Stimulated activated CD4-positive, alpha-beta T cell treated with anti-CD3 and anti-CD28 coated beads, Interleukin-15, amount 100 ng/mL, for 1 hour (primary cell): ENCODE measurements around the gene HNRNPU.

Source experiments
- DNase-seq, 2 donors: peaks; one replicate each; pipeline ENCODE4 v3.0.0-alpha.2; 2020; ENCODE audit warnings: low read depth in 1 of 2, low spot score in 1 of 2

The HNRNPU gene

GRCh38 chr1:244864253-244865027, at the start of gene HNRNPU:
TSS of gene HNRNPU (minus strand) at chr1:244864543. CDS start at chr1:244864307, 236 bp downstream.
- peak; percentile 93 to 98 for DNase-seq

DNA sequence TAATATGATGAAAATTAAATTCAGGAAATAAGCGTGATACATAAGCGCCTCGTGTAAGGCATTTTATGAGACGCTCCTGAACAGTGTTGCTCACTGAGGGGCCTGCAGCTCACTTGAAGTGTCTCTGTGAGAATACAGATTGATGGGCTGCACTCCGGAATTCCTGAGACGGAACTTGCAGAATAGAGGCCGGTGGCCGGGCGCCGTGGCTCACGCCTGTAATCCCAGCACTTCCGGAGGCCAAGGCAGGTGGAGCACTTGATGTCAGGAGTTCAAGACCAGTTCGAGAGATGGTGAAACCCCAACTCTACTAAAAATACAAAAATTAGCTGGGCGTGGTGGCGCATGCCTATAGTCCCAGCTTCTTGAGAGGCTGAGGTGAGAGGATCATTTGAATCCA, 49.5 kb upstream of the HNRNPU start:
- no peak for DNase-seq

DNA sequence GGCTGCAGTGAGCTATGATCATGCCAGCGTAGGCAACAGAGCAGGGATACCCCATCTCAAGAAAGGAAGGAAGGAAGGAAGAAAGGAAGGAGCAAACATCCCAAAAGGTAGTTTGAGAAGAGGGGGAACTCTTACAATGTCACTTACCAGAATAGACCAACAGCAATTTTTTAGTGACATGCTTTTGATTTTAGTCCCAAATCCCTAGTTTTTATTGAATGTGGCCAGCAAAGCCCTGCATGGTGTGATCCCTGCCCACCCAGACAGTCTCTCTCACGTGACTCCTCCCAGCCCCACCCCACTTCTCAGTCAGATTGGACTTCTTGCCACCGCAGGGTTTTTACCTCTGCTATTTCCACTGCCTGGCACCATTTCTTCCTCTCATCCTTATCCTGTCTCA, 39.8 kb upstream of the HNRNPU start:
- DNase-seq, result no peak

DNA sequence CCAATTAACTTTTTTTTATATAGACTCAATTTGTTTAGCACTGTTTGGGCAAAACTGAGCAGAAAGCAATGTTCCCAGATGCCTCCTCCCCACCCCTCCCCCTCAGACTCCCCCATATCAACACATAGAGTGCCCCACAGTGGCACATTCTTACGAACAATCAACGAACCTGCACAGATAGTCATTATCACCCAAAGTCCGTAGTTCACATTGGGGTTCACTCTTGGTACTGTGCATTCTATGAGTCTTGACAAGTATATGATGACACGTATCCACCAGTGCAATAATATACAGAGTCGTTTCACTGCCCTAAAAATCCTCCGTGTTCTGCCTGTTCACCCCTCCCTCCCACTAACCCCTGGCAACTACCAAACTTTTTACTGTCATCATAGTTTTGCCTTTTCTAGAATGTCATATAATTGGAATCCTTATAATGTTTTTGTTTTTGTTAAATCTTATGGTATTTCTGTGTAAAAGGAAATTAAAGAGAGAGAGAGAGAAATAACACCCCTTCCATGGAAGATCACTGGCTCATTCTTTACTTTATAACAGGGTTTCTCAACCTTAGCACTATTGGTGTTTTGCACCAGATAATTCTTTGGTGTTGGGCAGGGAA, 37.2 kb upstream of the HNRNPU start:
- no peak for DNase-seq

- no peak for DNase-seq
These were observed 33.3 kb upstream of the HNRNPU start for GRCh38 chr1:244897476-244898254.

DNA sequence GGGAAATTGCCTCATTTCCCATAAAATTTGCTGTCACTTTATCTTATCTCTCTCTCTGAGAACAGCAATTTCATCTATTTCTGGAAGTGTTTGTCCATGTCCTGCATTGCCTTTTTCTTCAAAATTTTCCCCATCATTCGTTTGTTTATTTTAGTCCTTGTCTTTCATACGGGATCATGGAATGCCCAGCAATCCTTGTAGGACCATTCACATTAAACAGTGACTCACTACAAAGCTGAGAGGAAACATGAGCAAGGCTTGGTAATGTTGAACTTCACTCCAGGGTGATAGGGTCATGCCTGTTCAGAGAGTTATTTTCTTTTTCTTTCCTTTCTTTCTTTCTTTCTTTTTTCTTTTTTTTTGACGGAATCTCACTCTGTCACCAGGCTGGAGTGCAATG, 32.2 kb upstream of the HNRNPU start:
- DNase-seq, result no peak

DNA sequence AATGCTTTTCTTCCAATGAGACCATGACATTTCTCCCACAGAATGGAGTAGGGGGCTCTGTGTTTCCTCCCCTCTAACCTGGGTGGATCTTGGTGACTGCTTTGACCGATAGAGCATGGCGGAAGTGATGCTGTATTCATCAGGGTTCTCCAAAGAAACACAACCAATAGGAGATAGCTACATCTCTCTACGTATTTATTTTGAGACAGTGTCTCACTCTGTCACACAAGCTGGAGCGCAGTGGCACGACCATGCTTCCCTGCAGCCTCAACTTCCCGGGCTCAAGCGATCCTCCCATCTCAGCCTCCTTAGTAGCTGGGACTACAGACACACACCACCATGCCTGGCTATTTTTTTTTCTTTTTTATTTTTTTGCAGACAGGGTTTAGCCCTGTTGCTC, 29.5 kb upstream of the HNRNPU start:
- DNase-seq, result no peak

DNA sequence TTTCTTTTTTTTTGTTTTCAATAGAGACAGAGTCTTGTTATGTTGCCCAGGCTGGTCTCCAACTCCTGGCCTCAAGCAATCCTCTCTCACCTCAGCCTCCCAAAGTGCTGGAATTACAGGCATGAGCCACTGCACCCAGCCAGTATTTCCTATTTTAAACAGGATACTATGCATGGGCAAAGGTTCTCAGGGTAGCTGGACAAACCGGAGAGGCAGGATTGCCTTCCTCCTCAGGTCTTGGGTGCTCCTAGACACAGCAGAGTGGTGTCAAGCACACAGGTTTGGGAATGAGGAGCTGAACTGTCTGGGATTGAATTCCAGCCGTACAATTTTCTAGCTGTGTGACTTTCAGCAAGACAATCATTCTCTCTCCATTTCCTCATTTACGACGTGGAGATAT, 22.9 kb upstream of the HNRNPU start:
- DNase-seq, result no peak

- DNase-seq, result no peak
These were observed 17.4 kb upstream of the HNRNPU start for GRCh38 chr1:244881552-244882280.

GRCh38 chr1:244878681-244879080, 14.3 kb upstream of the HNRNPU start:
- no peak for DNase-seq

DNA sequence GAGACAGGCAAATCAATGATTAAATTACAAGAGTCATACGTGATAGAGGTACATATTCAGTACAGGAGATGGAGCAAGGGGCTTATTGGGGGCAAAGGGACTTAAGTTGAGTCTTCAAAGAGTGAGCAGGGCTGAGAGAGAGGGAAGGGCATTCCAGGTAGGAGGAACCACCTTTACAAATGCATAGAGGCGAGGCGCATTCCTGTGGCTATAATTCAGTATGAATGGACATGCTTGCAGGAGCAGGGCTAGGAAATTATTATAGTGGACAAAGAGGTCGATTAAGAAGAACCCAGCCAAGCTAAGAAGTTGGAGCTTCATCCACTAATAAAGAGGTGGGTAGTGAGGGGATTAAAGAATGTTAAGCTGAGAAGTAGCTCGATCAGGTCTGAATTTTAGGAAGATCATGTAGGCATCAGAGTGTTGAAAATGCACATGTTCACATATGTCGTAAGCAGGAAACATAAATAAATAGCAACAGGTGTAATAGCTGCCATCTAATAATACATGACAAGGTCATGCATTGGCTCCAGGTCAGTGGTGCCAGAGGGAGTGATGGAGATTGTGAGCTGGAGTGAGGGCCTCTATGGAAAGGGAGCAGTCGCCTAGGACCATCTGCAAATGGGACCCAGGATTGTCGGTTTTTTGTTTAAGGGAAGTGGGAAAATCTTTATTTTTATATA, 12.0 kb upstream of the HNRNPU start:
- no peak for DNase-seq

DNA sequence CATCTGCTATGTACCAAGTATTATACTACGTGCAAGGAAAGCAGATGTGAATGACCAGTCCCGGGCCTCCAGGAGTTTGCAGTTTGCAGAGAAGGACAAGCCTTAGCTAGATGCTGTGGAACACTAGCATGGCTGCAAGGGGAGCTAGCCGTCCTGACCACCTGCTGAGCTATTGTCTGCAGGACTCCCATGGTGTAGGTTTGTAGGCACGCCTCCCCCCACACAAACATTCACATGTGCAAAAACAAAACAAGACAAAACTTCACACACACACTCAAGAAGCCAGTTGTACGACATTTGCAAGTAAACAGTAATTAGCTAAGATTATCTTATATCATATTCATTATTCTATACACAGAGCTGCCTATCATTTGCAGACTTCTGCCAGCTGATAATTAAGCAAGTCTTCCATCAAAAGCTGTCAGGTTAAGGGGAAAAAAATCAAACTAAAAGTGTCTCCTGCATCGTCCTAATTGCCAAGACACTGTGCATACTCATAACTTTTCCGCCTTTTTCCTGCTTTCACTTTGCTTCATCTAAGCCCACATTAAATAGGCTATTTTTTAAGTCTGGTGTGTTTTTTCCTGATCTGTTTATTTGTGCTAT, 10.7 kb upstream of the HNRNPU start:
- no peak for DNase-seq

GRCh38 chr1:244869950-244870349, 5.6 kb upstream of the HNRNPU start:
- DNase-seq, result no peak

- no peak for DNase-seq
These were observed 5.1 kb upstream of the HNRNPU start for GRCh38 chr1:244869364-244869827.

GRCh38 chr1:244868484-244869363, 4.4 kb upstream of the HNRNPU start:
- no peak for DNase-seq

- no peak for DNase-seq
These were observed 2.0 kb upstream of the HNRNPU start for GRCh38 chr1:244866355-244866754.

GRCh38 chr1:244865820-244866219, 1.5 kb upstream of the HNRNPU start:
- DNase-seq, result no peak

DNA sequence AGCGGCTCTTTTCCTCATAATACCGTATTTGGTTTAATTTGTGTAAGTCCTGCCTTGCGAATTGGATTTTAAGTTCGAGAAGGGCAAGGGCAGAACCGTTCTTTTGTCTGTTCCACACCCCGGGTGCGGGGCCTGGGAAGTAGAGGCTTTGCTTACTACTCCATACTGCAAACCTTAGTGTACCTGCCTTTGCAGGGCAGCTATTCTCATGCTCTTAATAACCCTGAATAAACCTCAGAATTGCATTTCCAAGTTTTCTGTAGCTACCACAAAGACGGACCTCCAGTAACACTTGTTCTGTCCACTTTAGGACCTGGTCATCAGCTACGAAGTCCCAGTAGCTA, 657 bp upstream of the HNRNPU start:
- DNase-seq, result no peak

GRCh38 chr1:244863491-244864252, 671 bp downstream of the HNRNPU start:
- DNase-seq, result peak in 1 of 2 donors; percentile 33
